Kidney capillary endothelial cell (primary cell): ENCODE data around the gene U2AF1L4.

Source experiments
- DNase-seq: peaks from one replicate; pipeline ENCODE4 v3.0.0-alpha.2; 2018; ENCODE audit warnings: low spot score

U2AF1L4 gene

GRCh38 chr19:35740423-35741202, 4.6 kb downstream of the U2AF1L4 start:
- peak; percentile 93 for DNase-seq

- DNase-seq, result no peak
Measured at GRCh38 chr19:35740108-35740422, 5.2 kb downstream of the U2AF1L4 start.

- no peak for DNase-seq
Measured at GRCh38 chr19:35739275-35740107, 5.7 kb downstream of the U2AF1L4 start.

GRCh38 chr19:35738887-35739229, 6.4 kb downstream of the U2AF1L4 start:
- no peak for DNase-seq

GRCh38 chr19:35738021-35738886, 7.0 kb downstream of the U2AF1L4 start:
- DNase-seq, result no peak

GRCh38 chr19:35736913-35737886, 8.0 kb downstream of the U2AF1L4 start:
- DNase-seq, result no peak

GRCh38 chr19:35734889-35735288, 10.3 kb downstream of the U2AF1L4 start:
- no peak for DNase-seq

- DNase-seq, result no peak
Measured at GRCh38 chr19:35734273-35734672, 10.9 kb downstream of the U2AF1L4 start.

- no peak for DNase-seq
Measured at GRCh38 chr19:35733180-35734125, 11.8 kb downstream of the U2AF1L4 start.

GRCh38 chr19:35732540-35733179, 12.6 kb downstream of the U2AF1L4 start:
- no peak for DNase-seq

- no peak for DNase-seq
Measured at GRCh38 chr19:35731779-35732405, 13.3 kb downstream of the U2AF1L4 start.

- no peak for DNase-seq
Measured at GRCh38 chr19:35731353-35731752, 13.9 kb downstream of the U2AF1L4 start.

- DNase-seq, result no peak
Measured at GRCh38 chr19:35730326-35730725, 14.9 kb downstream of the U2AF1L4 start.

GRCh38 chr19:35729763-35730162, 15.5 kb downstream of the U2AF1L4 start:
- no peak for DNase-seq

GRCh38 chr19:35729021-35729420, 16.2 kb downstream of the U2AF1L4 start:
- DNase-seq, result no peak

- no peak for DNase-seq
Measured at GRCh38 chr19:35727956-35728706, 17.1 kb downstream of the U2AF1L4 start.

- no peak for DNase-seq
Measured at GRCh38 chr19:35727053-35727955, 17.9 kb downstream of the U2AF1L4 start.
